ENCODE results near the gene CMTR1.
"Not testable (repeated sequence)": the region's sequence is repeated elsewhere in the genome, so short reads cannot be mapped to it uniquely, and the experiment has no call there.

The CMTR1 gene

GRCh38 chr6:37399795-37400490 is 33.1 kb upstream of the CMTR1 start:
- H3K27ac ChIP-seq, result no peak overlapping the region
- no peaks in the 10 kb centered on the region for H3K36me3 ChIP-seq (ENCODE audit: insufficient read depth)
- no peak overlapping the region for H3K9ac ChIP-seq
- H3K4me3 ChIP-seq (IDR thresholded peaks at IDR 0.05; ENCODE audit: insufficient read depth, low read depth, low read length), result no peak overlapping the region
- no peaks in the 10 kb centered on the region for H3K4me1 ChIP-seq (ENCODE audit: low read depth, poor library complexity, severe bottlenecking)
- H3K27me3 ChIP-seq (ENCODE audit: insufficient read depth, low read depth), result no peaks in the 10 kb centered on the region
- no peak overlapping the region for H3K4me2 ChIP-seq
- no peak overlapping the region for H2AFZ ChIP-seq (ENCODE audit: low read depth)
- H3K79me2 ChIP-seq (ENCODE audit: insufficient read depth, low read depth), result no peaks in the 10 kb centered on the region
- no peaks in the 10 kb centered on the region for H4K20me1 ChIP-seq (ENCODE audit: insufficient read depth)
- TF ChIP-seq CTCF (conservative IDR thresholded peaks at IDR 0.05; ENCODE audit: low read depth, low read length), result no peak

- H3K27ac ChIP-seq; H3K9ac ChIP-seq; H3K79me2 ChIP-seq (ENCODE audit: insufficient read depth, low read depth); H4K20me1 ChIP-seq (ENCODE audit: insufficient read depth); H3K36me3 ChIP-seq (ENCODE audit: insufficient read depth); H3K4me1 ChIP-seq (ENCODE audit: low read depth, poor library complexity, severe bottlenecking); H2AFZ ChIP-seq (ENCODE audit: low read depth); H3K4me3 ChIP-seq (IDR thresholded peaks at IDR 0.05; ENCODE audit: insufficient read depth, low read depth, low read length); H3K4me2 ChIP-seq; H3K27me3 ChIP-seq (ENCODE audit: insufficient read depth, low read depth): not testable (repeated sequence)
Measured at GRCh38 chr6:37401658-37402057, 31.4 kb upstream of the CMTR1 start.

- no peak for TF ChIP-seq CTCF (conservative IDR thresholded peaks at IDR 0.05; ENCODE audit: low read depth, low read length)
- no peak overlapping the region for H3K4me2 ChIP-seq
- no peaks in the 10 kb centered on the region for H3K27me3 ChIP-seq (ENCODE audit: insufficient read depth, low read depth)
- no peak overlapping the region for H3K9ac ChIP-seq
- no peaks in the 10 kb centered on the region for H3K4me1 ChIP-seq (ENCODE audit: low read depth, poor library complexity, severe bottlenecking)
- no peaks in the 10 kb centered on the region for H3K79me2 ChIP-seq (ENCODE audit: insufficient read depth, low read depth)
- H3K27ac ChIP-seq, result no peak overlapping the region
- no peak overlapping the region for H2AFZ ChIP-seq (ENCODE audit: low read depth)
- no peak overlapping the region for H3K4me3 ChIP-seq (IDR thresholded peaks at IDR 0.05; ENCODE audit: insufficient read depth, low read depth, low read length)
- no peaks in the 10 kb centered on the region for H3K36me3 ChIP-seq (ENCODE audit: insufficient read depth)
- H4K20me1 ChIP-seq (ENCODE audit: insufficient read depth), result no peaks in the 10 kb centered on the region
Measured at GRCh38 chr6:37406726-37407341, 26.2 kb upstream of the CMTR1 start.

DNA sequence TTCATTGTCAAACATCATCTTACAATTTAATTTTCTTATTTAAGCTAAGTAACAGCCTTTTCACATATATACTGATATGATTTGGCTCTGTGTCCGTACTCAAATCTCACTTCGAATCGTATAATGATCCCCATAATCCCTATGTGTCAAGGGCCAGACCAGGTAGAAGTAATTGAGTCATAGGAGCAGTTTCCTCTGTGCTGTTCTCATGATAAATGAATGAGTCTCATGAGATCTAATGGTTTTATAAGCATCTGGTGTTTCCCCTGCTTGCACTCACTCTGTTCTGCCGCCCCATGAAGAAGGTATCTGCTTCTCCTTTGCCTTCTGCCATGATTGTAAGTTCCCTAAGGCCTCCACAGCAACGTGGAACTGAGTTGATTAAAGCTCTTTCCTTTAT is 25.1 kb upstream of the CMTR1 start:
- Histone ChIP-seq H2AFZ (ENCODE audit: low read depth) (no peak overlapping the region), H3K4me3 (IDR thresholded peaks at IDR 0.05; ENCODE audit: insufficient read depth, low read depth, low read length) (no peak overlapping the region), H4K20me1 (ENCODE audit: insufficient read depth) (no peaks in the 10 kb centered on the region), H3K27me3 (ENCODE audit: insufficient read depth, low read depth) (no peaks in the 10 kb centered on the region), H3K9ac (no peak overlapping the region), H3K79me2 (ENCODE audit: insufficient read depth, low read depth) (no peaks in the 10 kb centered on the region), H3K4me2 (no peak overlapping the region), H3K27ac (no peak overlapping the region), H3K36me3 (ENCODE audit: insufficient read depth) (no peaks in the 10 kb centered on the region), H3K4me1 (ENCODE audit: low read depth, poor library complexity, severe bottlenecking) (no peaks in the 10 kb centered on the region)
- no peak for TF ChIP-seq CTCF (conservative IDR thresholded peaks at IDR 0.05; ENCODE audit: low read depth, low read length)

- H3K79me2 ChIP-seq (ENCODE audit: insufficient read depth, low read depth), result no peaks in the 10 kb centered on the region
- no peak overlapping the region for H2AFZ ChIP-seq (ENCODE audit: low read depth)
- H3K27ac ChIP-seq, result no peak overlapping the region
- no peak for TF ChIP-seq CTCF (conservative IDR thresholded peaks at IDR 0.05; ENCODE audit: low read depth, low read length)
- no peak overlapping the region for H3K4me2 ChIP-seq
- H3K27me3 ChIP-seq (ENCODE audit: insufficient read depth, low read depth), result no peaks in the 10 kb centered on the region
- H3K9ac ChIP-seq, result no peak overlapping the region
- H3K4me3 ChIP-seq (IDR thresholded peaks at IDR 0.05; ENCODE audit: insufficient read depth, low read depth, low read length), result no peak overlapping the region
- no peaks in the 10 kb centered on the region for H3K4me1 ChIP-seq (ENCODE audit: low read depth, poor library complexity, severe bottlenecking)
- H3K36me3 ChIP-seq (ENCODE audit: insufficient read depth), result no peaks in the 10 kb centered on the region
- H4K20me1 ChIP-seq (ENCODE audit: insufficient read depth), result no peaks in the 10 kb centered on the region
Measured at GRCh38 chr6:37409501-37409900, 23.5 kb upstream of the CMTR1 start.

Measured in KMS-11 (cell line).